A204.1 (cell line): ENCODE data around the gene HMGCS2.
"Not testable (repeated sequence)": the region's sequence is repeated elsewhere in the genome, so short reads cannot be mapped to it uniquely, and the experiment has no call there.

ENCODE experiments used
- FAIRE-seq: peaks from 2 replicates; lab custom pipeline; 2012; peaks lifted over from hg19 to GRCh38; lab: Jason Lieb, UNC

The HMGCS2 gene

GRCh38 chr1:119787776-119788175, 19.1 kb upstream of the HMGCS2 start:
- no peak for FAIRE-seq

- not testable (repeated sequence) for FAIRE-seq
Observed at GRCh38 chr1:119786473-119787050, 17.9 kb upstream of the HMGCS2 start.

GRCh38 chr1:119786046-119786445, 17.3 kb upstream of the HMGCS2 start:
- not testable (repeated sequence) for FAIRE-seq

GRCh38 chr1:119784191-119784781, 15.6 kb upstream of the HMGCS2 start:
- FAIRE-seq = no peak

- FAIRE-seq = no peak
Observed at GRCh38 chr1:119783354-119784185, 14.9 kb upstream of the HMGCS2 start.

GRCh38 chr1:119782631-119783325, 14.1 kb upstream of the HMGCS2 start:
- no peak for FAIRE-seq

GRCh38 chr1:119781434-119782210, 12.9 kb upstream of the HMGCS2 start:
- no peak for FAIRE-seq

GRCh38 chr1:119779869-119780356, 11.2 kb upstream of the HMGCS2 start:
- no peak for FAIRE-seq

- no peak for FAIRE-seq
Observed at GRCh38 chr1:119778886-119779560, 10.3 kb upstream of the HMGCS2 start.

GRCh38 chr1:119778359-119778758, 9.7 kb upstream of the HMGCS2 start:
- FAIRE-seq = no peak

GRCh38 chr1:119774746-119775490, 6.2 kb upstream of the HMGCS2 start:
- no peak for FAIRE-seq

GRCh38 chr1:119773711-119774241, 5.1 kb upstream of the HMGCS2 start:
- FAIRE-seq = no peak

GRCh38 chr1:119772298-119772697, 3.6 kb upstream of the HMGCS2 start:
- FAIRE-seq = no peak

GRCh38 chr1:119771770-119772169, 3.1 kb upstream of the HMGCS2 start:
- no peak for FAIRE-seq

GRCh38 chr1:119771016-119771415, 2.3 kb upstream of the HMGCS2 start:
- FAIRE-seq = no peak

- FAIRE-seq = no peak
Observed at GRCh38 chr1:119767486-119767885, 1.2 kb downstream of the HMGCS2 start.

GRCh38 chr1:119766374-119766794, 2.3 kb downstream of the HMGCS2 start:
- FAIRE-seq = no peak

GRCh38 chr1:119764220-119764619, 4.5 kb downstream of the HMGCS2 start:
- FAIRE-seq = no peak

- FAIRE-seq = no peak
Observed at GRCh38 chr1:119762953-119763352, 5.8 kb downstream of the HMGCS2 start.

GRCh38 chr1:119762409-119762808, 6.3 kb downstream of the HMGCS2 start:
- no peak for FAIRE-seq
